Upper lobe of left lung (tissue), 6 donors: Measurements from ENCODE around the gene DRC7. TPM values are rescaled to one million over a fixed set of nuclear protein-coding genes. Genes with fewer than 3 reads are reported as not detected.
A peak's percentile ranks its signal among the peaks of the same experiment; 100 is the strongest.

Experiments used
- ATAC-seq, 2 donors: fragments of 200-7000 bp; cut with Tn5 transposase; one replicate each; pipeline ENCODE4 v1.9.1; 2022; ENCODE audit warnings: mild to moderate bottlenecking in 2 of 2, moderate library complexity in 2 of 2; ENCODE audit not compliant: low FRiP score in 2 of 2
- DNase-seq, 2 donors: peaks; one replicate each; pipeline ENCODE4 v3.0.0-alpha.2; 2019 to 2020
- H3K27ac ChIP-seq, 4 donors: fragments of 200-600 bp; sonication (generic); one replicate each; pipeline ENCODE4 v1.5.1; 2016 to 2019
- H3K27me3 ChIP-seq, 4 donors: fragments of 200-600 bp; sonication (generic); one replicate each; pipeline ENCODE4 v1.5.1; 2017 to 2019
- H3K36me3 ChIP-seq, 4 donors: fragments of 200-600 bp; sonication (generic); one replicate each; pipeline ENCODE4 v1.5.1; 2016 to 2019
- H3K4me1 ChIP-seq, 4 donors: fragments of 200-600 bp; sonication (generic); one replicate each; pipeline ENCODE4 v1.5.1; 2018 to 2019
- H3K4me3 ChIP-seq, 4 donors: fragments of 200-600 bp; sonication (generic); one replicate each; pipeline ENCODE4 v1.5.1; 2017 to 2019; ENCODE audit warnings: mild to moderate bottlenecking in 2 of 4, moderate library complexity in 1 of 4
- H3K9me3 ChIP-seq, 4 donors: fragments of 200-600 bp; sonication (generic); one replicate each; pipeline ENCODE4 v1.5.1; 2018 to 2019
- EP300 ChIP-seq, 4 donors: sonication (generic); formaldehyde crosslinking; IDR thresholded peaks; one replicate each; pipeline ENCODE4 v1.5.1; 2017; ENCODE audit warnings: antibody characterized with exemption in 4 of 4, control low read depth in 2 of 4
- POLR2A ChIP-seq, 4 donors: fragments of 450-650 bp; IDR thresholded peaks; one replicate each; pipeline ENCODE4 v1.5.1; 2016 to 2017; ENCODE audit warnings: antibody characterized with exemption in 4 of 4, mild to moderate bottlenecking in 2 of 4
- POLR2AphosphoS5 ChIP-seq, 2 donors: sonication (generic); formaldehyde crosslinking; IDR thresholded peaks; one replicate each; pipeline ENCODE4 v1.5.1; 2017; ENCODE audit warnings: antibody characterized with exemption in 2 of 2
- WGBS, 2 donors: methylation state at CpG; one replicate each; pipeline ENCODE4 v1.1.5; 2017 to 2018; 5-methylcytosine and 5-hydroxymethylcytosine counted together
- total RNA-seq, 6 donors: library from RNA; depleted of rRNA in 4 of 6; stranded (reverse); fragments of >200 nt in 4 of 6; gene quantifications; one replicate each; pipeline versions ENCODE4 v1.1.0 to v1.2.1, GENCODE V29; 2016 to 2021
- TF ChIP-seq, protein P1 (sequence below), 6 experiments: fragments of 450-650 bp in 4 of 6; fragments of 200-600 bp in 2 of 6; sonication (generic) in 2 of 6; IDR thresholded peaks; one replicate each; pipeline ENCODE4 v1.5.1; 2016 to 2019; ENCODE audit warnings: antibody characterized with exemption in 6 of 6
- donor health status: DM: no; HTN: no; CAD: no; lungs with moderate emphysema.
- donor health status: DM: no; HTN: yes; CAD: no; lungs with severe emphysema.

DRC7 gene
- total RNA-seq, 6 donors from 2014 or later = 1.2 to 15.9 (median 7.8) TPM

DNA sequence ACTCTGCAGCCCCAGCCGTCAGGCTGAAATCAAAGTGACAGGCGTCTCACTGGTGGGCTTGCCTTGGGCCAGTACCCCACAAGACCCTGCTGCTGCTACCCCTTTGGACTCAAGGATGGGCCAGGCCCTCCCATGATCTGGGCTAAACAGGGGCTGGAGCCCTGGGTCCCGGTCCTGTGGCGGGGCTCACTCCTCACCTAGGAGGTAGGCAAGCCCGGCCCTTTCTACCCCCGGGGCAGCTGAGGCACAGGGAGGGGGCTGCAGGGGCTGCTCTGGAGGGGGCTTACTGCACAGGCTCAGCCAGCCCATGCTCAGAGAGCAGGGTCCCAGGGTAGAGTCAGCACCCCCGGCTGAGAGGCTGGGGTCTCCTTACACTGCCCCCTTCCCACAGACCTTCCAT is 64.5 kb downstream of the DRC7 start:
- Histone ChIP-seq H3K9me3 (no peaks in the 10 kb centered on the region), H3K27me3 (no peaks in the 10 kb centered on the region), H3K36me3 (peaks cover 7 to 90% (median 58%) of the 10 kb centered on the region in 4 donors), H3K4me3 (no peak overlapping the region), H3K4me1 (peaks cover 4 to 11% (median 9%) of the 10 kb centered on the region in 4 donors), H3K27ac (peak overlapping the region in 2 of 4 donors; percentile 34 to 68)
- ATAC-seq (no peak), DNase-seq (peak in 1 of 2 donors; percentile 67)
- 85 to 88% methylated on average over 3 to 4 of the region's 7 CpGs for WGBS, 2 donors
- TF ChIP-seq, protein P1, sequence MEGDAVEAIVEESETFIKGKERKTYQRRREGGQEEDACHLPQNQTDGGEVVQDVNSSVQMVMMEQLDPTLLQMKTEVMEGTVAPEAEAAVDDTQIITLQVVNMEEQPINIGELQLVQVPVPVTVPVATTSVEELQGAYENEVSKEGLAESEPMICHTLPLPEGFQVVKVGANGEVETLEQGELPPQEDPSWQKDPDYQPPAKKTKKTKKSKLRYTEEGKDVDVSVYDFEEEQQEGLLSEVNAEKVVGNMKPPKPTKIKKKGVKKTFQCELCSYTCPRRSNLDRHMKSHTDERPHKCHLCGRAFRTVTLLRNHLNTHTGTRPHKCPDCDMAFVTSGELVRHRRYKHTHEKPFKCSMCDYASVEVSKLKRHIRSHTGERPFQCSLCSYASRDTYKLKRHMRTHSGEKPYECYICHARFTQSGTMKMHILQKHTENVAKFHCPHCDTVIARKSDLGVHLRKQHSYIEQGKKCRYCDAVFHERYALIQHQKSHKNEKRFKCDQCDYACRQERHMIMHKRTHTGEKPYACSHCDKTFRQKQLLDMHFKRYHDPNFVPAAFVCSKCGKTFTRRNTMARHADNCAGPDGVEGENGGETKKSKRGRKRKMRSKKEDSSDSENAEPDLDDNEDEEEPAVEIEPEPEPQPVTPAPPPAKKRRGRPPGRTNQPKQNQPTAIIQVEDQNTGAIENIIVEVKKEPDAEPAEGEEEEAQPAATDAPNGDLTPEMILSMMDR (IDR thresholded peaks at IDR 0.05) = no peak
- no peak for TF ChIP-seq EP300 (IDR thresholded peaks at IDR 0.05)
- no peak for TF ChIP-seq POLR2AphosphoS5 (IDR thresholded peaks at IDR 0.05)
- TF ChIP-seq POLR2A (IDR thresholded peaks at IDR 0.05) = no peak

DNA sequence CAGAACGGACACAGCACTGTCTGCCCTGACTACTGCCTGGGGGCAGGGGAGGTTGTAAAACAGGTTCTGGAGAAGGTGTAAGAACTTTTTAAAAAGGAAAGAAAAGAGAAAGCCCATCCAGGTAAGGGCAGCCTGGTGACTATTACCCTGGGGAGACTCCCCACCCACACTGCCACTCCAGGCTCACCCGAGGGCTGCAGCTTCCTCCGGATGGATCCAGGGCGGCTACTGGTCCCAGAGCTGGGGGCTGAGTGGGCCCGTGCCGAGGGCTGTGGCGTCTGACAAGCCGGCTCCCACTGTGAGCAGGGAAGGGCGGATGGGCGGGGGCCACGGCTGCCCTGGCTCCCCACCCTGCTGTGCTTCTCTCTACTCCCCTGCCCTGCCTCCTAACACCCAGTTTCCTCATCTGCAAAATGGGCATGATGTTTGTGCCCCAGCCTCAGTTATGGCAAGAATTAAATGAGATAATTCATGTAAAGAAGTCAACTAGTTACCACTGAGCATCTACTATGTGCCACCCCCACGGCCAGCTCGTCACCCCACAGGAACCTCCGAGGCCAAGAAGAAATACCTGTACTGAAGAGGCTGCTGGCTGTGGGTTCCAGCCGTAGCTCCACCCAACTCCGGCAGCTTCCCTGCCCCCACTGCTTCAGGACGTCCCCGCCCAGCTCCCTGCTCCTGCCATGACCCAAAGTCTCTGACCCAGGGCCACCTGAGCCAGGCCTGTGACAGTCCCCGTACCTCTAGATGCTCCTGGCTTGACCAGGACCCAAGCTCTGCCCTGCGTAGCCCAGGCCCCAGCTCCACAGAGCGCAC is 65.1 kb downstream of the DRC7 start:
- 78 to 85% methylated on average over 15 to 18 of the region's 21 CpGs for WGBS, 2 donors
- TF ChIP-seq POLR2A (IDR thresholded peaks at IDR 0.05) = no peak
- TF ChIP-seq, protein P1 (IDR thresholded peaks at IDR 0.05) = no peak
- no peak for TF ChIP-seq EP300 (IDR thresholded peaks at IDR 0.05)
- TF ChIP-seq POLR2AphosphoS5 (IDR thresholded peaks at IDR 0.05) = no peak
- H3K4me1 ChIP-seq = peaks cover 4 to 11% (median 9%) of the 10 kb centered on the region in 4 donors
- no peak overlapping the region for H3K4me3 ChIP-seq
- H3K27me3 ChIP-seq = no peaks in the 10 kb centered on the region
- ATAC-seq = no peak
- DNase-seq = peak in 1 of 2 donors; percentile 66
- peaks cover 7 to 93% (median 57%) of the 10 kb centered on the region in 4 donors for H3K36me3 ChIP-seq
- peak overlapping the region in 2 of 4 donors; percentile 34 to 40 for H3K27ac ChIP-seq
- H3K9me3 ChIP-seq = no peaks in the 10 kb centered on the region

DNA sequence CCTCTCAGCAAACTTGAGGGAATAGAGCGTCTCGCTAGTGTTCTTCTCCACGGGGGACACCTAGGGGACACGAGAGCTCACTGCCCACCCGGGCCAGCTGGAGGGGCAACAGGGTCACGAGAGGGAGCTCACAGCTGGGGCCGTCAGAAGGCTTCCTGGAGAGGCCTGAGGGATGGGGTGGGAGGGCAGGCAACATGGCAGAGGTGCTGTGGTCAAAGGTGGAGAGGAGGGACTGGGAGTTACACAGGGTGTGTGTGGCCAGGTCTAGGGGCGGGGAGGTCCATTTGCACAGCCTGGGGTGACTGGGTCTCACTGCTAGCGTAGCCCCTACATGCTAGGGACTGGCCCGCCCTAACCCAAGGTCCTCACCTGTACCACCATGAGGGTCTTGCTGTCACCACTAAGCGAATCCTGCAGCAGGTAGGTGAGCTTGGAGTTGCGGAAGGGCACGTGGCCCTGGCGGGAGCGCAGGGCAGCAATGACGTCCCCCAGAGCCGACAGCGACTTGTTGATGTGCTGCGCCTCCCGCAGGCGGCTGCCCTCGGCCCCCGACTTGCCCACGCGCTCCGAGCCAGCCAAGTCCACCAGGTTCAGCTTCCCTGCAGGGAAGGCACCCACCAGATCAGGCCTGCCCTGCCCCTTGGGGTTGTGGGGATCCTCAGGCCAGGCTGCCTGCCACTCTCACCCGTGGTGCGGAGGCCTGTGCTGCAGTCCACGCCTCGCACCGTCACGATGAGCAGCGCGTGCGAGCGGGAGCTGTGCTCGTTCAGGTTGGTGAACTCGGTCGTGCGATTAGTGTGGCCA is 66.0 kb downstream of the DRC7 start:
- peak in 1 of 2 donors; percentile 77 for DNase-seq
- TF ChIP-seq POLR2A (IDR thresholded peaks at IDR 0.05) = no peak
- TF ChIP-seq, protein P1 (IDR thresholded peaks at IDR 0.05) = no peak
- no peak for TF ChIP-seq POLR2AphosphoS5 (IDR thresholded peaks at IDR 0.05)
- no peak for TF ChIP-seq EP300 (IDR thresholded peaks at IDR 0.05)
- ATAC-seq = no peak
- H3K27ac ChIP-seq = peak overlapping the region in 1 of 4 donors; percentile 40
- H3K9me3 ChIP-seq = no peaks in the 10 kb centered on the region
- peaks cover 7 to 92% (median 51%) of the 10 kb centered on the region in 4 donors for H3K36me3 ChIP-seq
- H3K4me3 ChIP-seq = no peak overlapping the region
- WGBS, 2 donors = 89 to 92% methylated on average over 30 to 40 of the region's 40 CpGs
- H3K27me3 ChIP-seq = no peaks in the 10 kb centered on the region
- H3K4me1 ChIP-seq = peaks cover 4 to 11% (median 9%) of the 10 kb centered on the region in 4 donors

DNA sequence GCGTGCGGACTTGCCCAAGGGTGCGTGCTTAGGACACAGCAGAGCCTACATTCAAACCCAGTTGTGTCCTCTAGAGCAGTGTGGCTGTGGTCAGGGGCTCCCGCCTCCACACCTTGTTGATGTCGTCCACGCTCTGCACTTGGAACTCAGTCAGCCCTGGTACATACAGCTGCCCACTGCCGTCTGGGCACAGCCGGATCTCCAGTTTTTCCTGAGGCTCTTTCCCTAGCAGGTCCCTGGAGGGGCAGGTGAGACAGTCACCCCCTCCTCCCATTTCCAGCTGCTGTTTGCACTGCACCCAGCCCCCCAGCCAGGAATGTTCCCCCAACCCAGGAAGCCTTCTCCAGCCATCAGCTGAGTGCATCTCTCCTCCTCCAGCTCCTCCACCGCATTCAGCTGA is 66.7 kb downstream of the DRC7 start:
- H3K4me3 ChIP-seq = no peak overlapping the region
- TF ChIP-seq POLR2AphosphoS5 (IDR thresholded peaks at IDR 0.05) (no peak), EP300 (IDR thresholded peaks at IDR 0.05) (no peak), POLR2A (IDR thresholded peaks at IDR 0.05) (no peak)
- TF ChIP-seq, protein P1 (IDR thresholded peaks at IDR 0.05) = no peak
- no peaks in the 10 kb centered on the region for H3K27me3 ChIP-seq
- no peaks in the 10 kb centered on the region for H3K9me3 ChIP-seq
- H3K27ac ChIP-seq = no peak overlapping the region
- 78 to 84% methylated on average over 7 to 8 of the region's 9 CpGs for WGBS, 2 donors
- ATAC-seq (no peak), DNase-seq (no peak)
- peaks cover 7 to 92% (median 45%) of the 10 kb centered on the region in 4 donors for H3K36me3 ChIP-seq
- H3K4me1 ChIP-seq = peaks cover 4 to 11% (median 9%) of the 10 kb centered on the region in 4 donors
